Hindlimb muscle (tissue), 1 donor: ENCODE measurements around the gene SCAMP3. TPM values are rescaled to one million over a fixed set of nuclear protein-coding genes. Genes with fewer than 3 reads are reported as not detected.
A peak's percentile ranks its signal among the peaks of the same experiment; 100 is the strongest.

Experiments
- DNase-seq: peaks from one replicate; pipeline ENCODE4 v3.0.0-alpha.2; 2013
- polyA plus RNA-seq: library from polyadenylated mRNA; unstranded; fragments of 120-200 nt; gene quantifications from one replicate; pipeline ENCODE4 v1.2.1, GENCODE V29; 2013; ENCODE audit not compliant: insufficient read length

The SCAMP3 gene
- polyA plus RNA-seq, 1 donor = 46.5 TPM

- DNase-seq = no peak
These were observed 22.9 kb upstream of the SCAMP3 start for GRCh38 chr1:155285063-155285462.

- DNase-seq = no peak
These were observed 22.3 kb upstream of the SCAMP3 start for GRCh38 chr1:155284476-155284875.

- DNase-seq = no peak
These were observed 20.4 kb upstream of the SCAMP3 start for GRCh38 chr1:155282488-155283091.

GRCh38 chr1:155279268-155279667 is 17.1 kb upstream of the SCAMP3 start:
- DNase-seq = no peak

GRCh38 chr1:155278689-155279160 is 16.6 kb upstream of the SCAMP3 start:
- no peak for DNase-seq

GRCh38 chr1:155277902-155278688 is 15.9 kb upstream of the SCAMP3 start:
- DNase-seq = peak; percentile 55

- peak; percentile 98 for DNase-seq
These were observed 15.1 kb upstream of the SCAMP3 start, which contains the start of gene HCN3 for GRCh38 chr1:155277070-155277901. Gene HCN3, plus strand, starts transcription at chr1:155277463. Its CDS starts 128 bp downstream, at chr1:155277591.

GRCh38 chr1:155273343-155274245 is 11.4 kb upstream of the SCAMP3 start, which contains the start of gene CLK2:
Gene CLK2, minus strand, starts transcription at chr1:155273504. Its CDS starts 2,527 bp downstream, at chr1:155270977.
- peak; percentile 96 for DNase-seq

GRCh38 chr1:155272466-155273342 is 10.5 kb upstream of the SCAMP3 start:
- peak; percentile 50 for DNase-seq

- DNase-seq = no peak
These were observed 7.2 kb upstream of the SCAMP3 start for GRCh38 chr1:155269381-155269780.

GRCh38 chr1:155268630-155269029 is 6.5 kb upstream of the SCAMP3 start:
- no peak for DNase-seq

- no peak for DNase-seq
These were observed 5.2 kb upstream of the SCAMP3 start for GRCh38 chr1:155267373-155267772.

- no peak for DNase-seq
These were observed 4.4 kb upstream of the SCAMP3 start for GRCh38 chr1:155266553-155266952.

- DNase-seq = no peak
These were observed 907 bp upstream of the SCAMP3 start for GRCh38 chr1:155263067-155263466.

GRCh38 chr1:155261493-155261851 is 688 bp downstream of the SCAMP3 start:
- no peak for DNase-seq

- DNase-seq = no peak
These were observed 1.9 kb downstream of the SCAMP3 start for GRCh38 chr1:155260276-155260675.

GRCh38 chr1:155256058-155256852 is 5.9 kb downstream of the SCAMP3 start:
- no peak for DNase-seq

GRCh38 chr1:155255243-155256007 is 6.7 kb downstream of the SCAMP3 start, which contains the start of gene ENTREP3:
Gene ENTREP3, minus strand, starts transcription at chr1:155255483. Its CDS starts 606 bp downstream, at chr1:155254877.
- peak; percentile 92 for DNase-seq

- DNase-seq = no peak
These were observed 7.4 kb downstream of the SCAMP3 start for GRCh38 chr1:155254714-155255242.
